CD14-positive monocyte (primary cell): ENCODE results near the gene TNIK. TPM values are rescaled to one million over a fixed set of nuclear protein-coding genes. Genes with fewer than 3 reads are reported as not detected.
A peak's percentile ranks its signal among the peaks of the same experiment; 100 is the strongest.

ENCODE experiments used
- DNase-seq, 3 donors: peaks; one replicate each; pipeline ENCODE4 v3.0.0-alpha.2; 2011 to 2022
- H2AFZ ChIP-seq: 2 replicates; pipeline ENCODE4 v1.6.0; 2012; ENCODE audit warnings: mild to moderate bottlenecking, low read depth, low read length, inconsistent platforms; ENCODE audit not compliant: insufficient read depth, poor library complexity, severe bottlenecking
- H3K27ac ChIP-seq, 2 donors: 1 replicate in 1 of 2; 2 replicates in 1 of 2; pipeline ENCODE4 v1.5.1; 2012 to 2013; ENCODE audit warnings: low read length in 2 of 2, control low read depth in 1 of 2, inconsistent platforms in 1 of 2, low read depth in 1 of 2, mild to moderate bottlenecking in 1 of 2
- H3K27me3 ChIP-seq, 2 donors: one replicate each; pipeline versions ENCODE4 v1.6.0 to v1.6.1; 2011 to 2013; ENCODE audit warnings: low read length in 2 of 2; ENCODE audit not compliant: control insufficient read depth in 2 of 2, insufficient read depth in 2 of 2
- H3K36me3 ChIP-seq, 2 donors: replicated peaks in 1 of 2; 1 replicate in 1 of 2; 2 replicates in 1 of 2; pipeline versions ENCODE4 v1.5.1 to v1.6.1; 2012 to 2013; ENCODE audit warnings: low read length in 2 of 2, control low read depth in 1 of 2, inconsistent platforms in 1 of 2, mild to moderate bottlenecking in 1 of 2; ENCODE audit not compliant: insufficient read depth in 2 of 2, control insufficient read depth in 1 of 2
- H3K4me1 ChIP-seq, 2 donors: 1 replicate in 1 of 2; 2 replicates in 1 of 2; pipeline versions ENCODE4 v1.5.1 to v1.6.1; 2012 to 2013; ENCODE audit warnings: low read length in 2 of 2, control low read depth in 1 of 2, inconsistent platforms in 1 of 2, mild to moderate bottlenecking in 1 of 2, moderate library complexity in 1 of 2; ENCODE audit not compliant: insufficient read depth in 2 of 2, control insufficient read depth in 1 of 2
- H3K4me2 ChIP-seq: replicated peaks from 2 replicates; pipeline ENCODE3; 2012; ENCODE audit warnings: low read length, moderate library complexity, mild to moderate bottlenecking; ENCODE audit not compliant: poor library complexity, severe bottlenecking; ENCODE audit errors: extremely low read depth
- H3K4me3 ChIP-seq, 3 experiments: fragments of 200-600 bp in 1 of 3; sonication (generic) in 1 of 3; replicated peaks in 1 of 3; 1 replicate in 2 of 3; 2 replicates in 1 of 3; pipeline ENCODE4 v1.5.1; 2011 to 2013; ENCODE audit warnings: low read length in 3 of 3, mild to moderate bottlenecking in 3 of 3, control low read depth in 2 of 3, low read depth in 2 of 3, inconsistent platforms in 1 of 3, moderate library complexity in 1 of 3
- H3K79me2 ChIP-seq: 2 replicates; pipeline ENCODE4 v1.6.0; 2012; ENCODE audit warnings: mild to moderate bottlenecking, control low read depth, inconsistent platforms, low read length, moderate library complexity; ENCODE audit not compliant: insufficient read depth
- H3K9ac ChIP-seq: 2 replicates; pipeline ENCODE4 v1.6.0; 2017; ENCODE audit warnings: low read length, mild to moderate bottlenecking; ENCODE audit not compliant: insufficient read depth, poor library complexity, severe bottlenecking
- H3K9me3 ChIP-seq, 2 donors: replicated peaks in 1 of 2; 1 replicate in 1 of 2; 2 replicates in 1 of 2; pipeline versions ENCODE4 v1.5.1 to v1.6.1; 2012 to 2013; ENCODE audit warnings: low read length in 2 of 2, control low read depth in 1 of 2; ENCODE audit not compliant: control insufficient read depth in 1 of 2, insufficient read depth in 1 of 2
- H4K20me1 ChIP-seq: 2 replicates; pipeline ENCODE4 v1.6.0; 2012; ENCODE audit warnings: mild to moderate bottlenecking, low read length, control low read depth, moderate library complexity; ENCODE audit not compliant: insufficient read depth
- H3K27ac Mint-ChIP-seq, 7 donors: one replicate each; pipeline ENCODE4 v1.8.0; 2020; ENCODE audit warnings: mild to moderate bottlenecking in 7 of 7, mixed read lengths in 7 of 7, moderate library complexity in 6 of 7, inconsistent platforms in 2 of 7
- H3K27me3 Mint-ChIP-seq, 3 donors: one replicate each; pipeline ENCODE4 v1.8.0; 2021 to 2022; ENCODE audit warnings: low read depth in 3 of 3, mild to moderate bottlenecking in 3 of 3, mixed read lengths in 3 of 3, moderate library complexity in 3 of 3, inconsistent platforms in 1 of 3
- H3K36me3 Mint-ChIP-seq, 2 donors: one replicate each; pipeline ENCODE4 v1.8.0; 2020; ENCODE audit warnings: mixed read lengths in 2 of 2, inconsistent platforms in 1 of 2, mild to moderate bottlenecking in 1 of 2
- H3K4me1 Mint-ChIP-seq: one replicate; pipeline ENCODE4 v1.8.0; 2020; ENCODE audit warnings: mild to moderate bottlenecking, mixed read lengths
- H3K4me3 Mint-ChIP-seq, 2 donors: one replicate each; pipeline ENCODE4 v1.8.0; 2020; ENCODE audit warnings: mild to moderate bottlenecking in 2 of 2, mixed read lengths in 2 of 2, moderate library complexity in 1 of 2
- H3K9me3 Mint-ChIP-seq, 7 donors: one replicate each; pipeline ENCODE4 v1.8.0; 2020 to 2022; ENCODE audit warnings: mixed read lengths in 7 of 7, mild to moderate bottlenecking in 6 of 7, moderate library complexity in 6 of 7, inconsistent platforms in 2 of 7
- CTCF ChIP-seq: fragments of 200-600 bp; IDR thresholded peaks from one replicate; pipeline ENCODE4 v1.8.0; 2022; ENCODE audit warnings: antibody characterized with exemption, mild to moderate bottlenecking
- WGBS: methylation state at CpG from one replicate; pipeline ENCODE4 v1.1.5; 2013; ENCODE audit warnings: missing lambda C conversion rate; ENCODE audit not compliant: insufficient coverage; 5-methylcytosine and 5-hydroxymethylcytosine counted together
- intact Hi-C, 2 donors: fragments of 100-400 bp; cut with micrococcal nuclease; formaldehyde crosslinking; loops; one replicate each; pipeline versions ENCODE4 v1.15.0 to v1.15.1; 2023
- polyA plus RNA-seq, 3 donors: library from polyadenylated mRNA; depleted of rRNA in 1 of 3; unstranded in 2 of 3; stranded (reverse) in 1 of 3; fragments of 300-500 nt in 2 of 3; fragments of >200 nt in 1 of 3; fragmentation: Illumina TruSeq in 2 of 3; gene quantifications; 1 replicate in 2 of 3; 2 replicates in 1 of 3; pipeline ENCODE4 v1.2.3, GENCODE V29; 2012 to 2021

The TNIK gene
- polyA plus RNA-seq, 3 donors: 0.36 to 1.8 (median 0.75) TPM

GRCh38 chr3:171397089-171397488 is 63.1 kb downstream of the TNIK start:
- Mint-ChIP-seq H3K27me3 (peaks cover 0 to 2% (median 1%) of the 10 kb centered on the region in 3 donors), H3K27ac (peak overlapping the region in 1 of 7 donors; percentile 8), H3K9me3 (peaks cover 0 to 3% (median 3%) of the 10 kb centered on the region in 7 donors), H3K4me1 (no peaks in the 10 kb centered on the region), H3K4me3 (no peak overlapping the region), H3K36me3 (no peaks in the 10 kb centered on the region)
- Histone ChIP-seq H3K79me2 (no peaks in the 10 kb centered on the region), H3K4me1 (no peaks in the 10 kb centered on the region), H3K4me2 (no peak overlapping the region), H3K4me3 (no peak overlapping the region), H3K27ac (no peak overlapping the region), H3K27me3 (no peaks in the 10 kb centered on the region), H2AFZ (no peak overlapping the region), H3K9ac (no peak overlapping the region), H3K36me3 (no peaks in the 10 kb centered on the region), H3K9me3 (no peaks in the 10 kb centered on the region), H4K20me1 (no peaks in the 10 kb centered on the region)
- DNase-seq: no peak
- TF ChIP-seq CTCF: no peak
- 100% methylated on average over 1 of the region's 3 CpGs for WGBS
- intact Hi-C loops: no loop called here

GRCh38 chr3:171396048-171396447 is 64.2 kb downstream of the TNIK start:
- no peaks in the 10 kb centered on the region for H4K20me1 ChIP-seq
- Mint-ChIP-seq H3K4me3 (no peak overlapping the region), H3K4me1 (no peaks in the 10 kb centered on the region), H3K9me3 (peaks cover 2 to 13% (median 6%) of the 10 kb centered on the region in 7 donors), H3K27ac (no peak overlapping the region), H3K36me3 (no peaks in the 10 kb centered on the region), H3K27me3 (peaks cover 0 to 2% (median 1%) of the 10 kb centered on the region in 3 donors)
- H3K4me3 ChIP-seq: no peak overlapping the region
- no peak overlapping the region for H2AFZ ChIP-seq
- no peaks in the 10 kb centered on the region for H3K36me3 ChIP-seq
- no peaks in the 10 kb centered on the region for H3K4me1 ChIP-seq
- intact Hi-C loops: no loop called here
- H3K9ac ChIP-seq: no peak overlapping the region
- no peak for DNase-seq
- WGBS: 100% methylated on average over 2 of the region's 3 CpGs
- no peaks in the 10 kb centered on the region for H3K27me3 ChIP-seq
- no peaks in the 10 kb centered on the region for H3K79me2 ChIP-seq
- no peak overlapping the region for H3K4me2 ChIP-seq
- TF ChIP-seq CTCF: no peak
- H3K27ac ChIP-seq: no peak overlapping the region
- peaks cover 0 to 4% of the 10 kb centered on the region in 2 donors for H3K9me3 ChIP-seq
